ENCODE data around the gene UBE2L5.
"Not testable (repeated sequence)": the region's sequence is repeated elsewhere in the genome, so short reads cannot be mapped to it uniquely, and the experiment has no call there.

Gene UBE2L5

DNA sequence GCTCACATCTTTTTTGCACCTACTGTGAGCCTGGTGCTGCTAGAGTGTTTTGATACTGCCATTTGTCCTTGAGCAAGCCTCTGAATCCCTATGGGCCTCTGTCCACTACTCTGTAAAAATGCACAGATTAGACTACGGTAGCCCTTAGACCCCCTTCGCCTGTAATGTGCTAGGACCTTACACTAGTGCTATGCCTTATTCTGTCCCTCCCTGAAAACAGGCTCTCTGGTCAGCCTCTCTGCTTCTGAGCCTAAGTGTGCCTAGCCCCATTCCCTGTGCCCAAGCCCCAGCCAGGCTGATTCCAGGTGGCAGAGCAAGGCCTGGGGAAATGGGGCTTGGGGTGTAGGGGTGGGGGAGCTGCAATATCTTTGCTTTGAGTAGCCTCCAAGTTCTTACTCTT lies 32.7 kb downstream of the UBE2L5 start:
- peaks cover 3 to 10% of the 10 kb centered on the region in 2 donors for H3K36me3 ChIP-seq (ENCODE audit: control insufficient read depth in 2 of 2, insufficient read depth in 2 of 2, low read length in 2 of 2)
- no peak overlapping the region for H3K4me3 ChIP-seq (ENCODE audit: low read length in 2 of 2)
- H3K4me1 ChIP-seq (ENCODE audit: control insufficient read depth in 2 of 2, insufficient read depth in 2 of 2, low read length in 2 of 2) = no peaks in the 10 kb centered on the region
- H3K9me3 ChIP-seq (ENCODE audit: control insufficient read depth in 2 of 2, low read length in 2 of 2) = no peaks in the 10 kb centered on the region
- H3K9ac ChIP-seq (ENCODE audit: low read depth in 1 of 2, low read length in 2 of 2) = no peak overlapping the region
- H3K27me3 ChIP-seq (ENCODE audit: control insufficient read depth in 2 of 2, insufficient read depth in 2 of 2, low read length in 2 of 2) = no peaks in the 10 kb centered on the region
- H3K27ac ChIP-seq (ENCODE audit: low read depth in 2 of 2, low read length in 2 of 2) = no peak overlapping the region

DNA sequence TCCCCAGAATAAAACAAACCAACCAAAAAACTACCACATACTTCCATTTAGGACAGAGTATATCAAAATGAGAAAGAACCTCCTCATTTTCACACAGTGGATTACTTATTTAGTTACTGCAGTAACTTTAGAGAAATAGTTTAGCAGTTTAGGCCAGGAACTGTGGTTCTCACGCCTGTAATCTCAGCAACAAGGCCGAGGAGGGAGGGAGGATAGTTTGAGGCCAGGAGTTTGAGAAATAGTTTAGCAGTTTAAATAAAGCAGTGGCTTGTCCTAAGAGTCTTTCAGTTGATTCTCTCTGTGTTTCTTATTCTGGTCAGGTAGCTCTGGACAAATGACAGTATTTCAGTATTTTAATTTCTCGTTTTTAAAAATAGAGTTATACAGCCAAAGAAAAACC lies 34.0 kb downstream of the UBE2L5 start:
- H3K27me3 ChIP-seq (ENCODE audit: control insufficient read depth in 2 of 2, insufficient read depth in 2 of 2, low read length in 2 of 2) = no peaks in the 10 kb centered on the region
- no peaks in the 10 kb centered on the region for H3K4me1 ChIP-seq (ENCODE audit: control insufficient read depth in 2 of 2, insufficient read depth in 2 of 2, low read length in 2 of 2)
- H3K9me3 ChIP-seq (ENCODE audit: control insufficient read depth in 2 of 2, low read length in 2 of 2) = no peaks in the 10 kb centered on the region
- no peak overlapping the region for H3K27ac ChIP-seq (ENCODE audit: low read depth in 2 of 2, low read length in 2 of 2)
- peaks cover 3 to 10% of the 10 kb centered on the region in 2 donors for H3K36me3 ChIP-seq (ENCODE audit: control insufficient read depth in 2 of 2, insufficient read depth in 2 of 2, low read length in 2 of 2)
- H3K4me3 ChIP-seq (ENCODE audit: low read length in 2 of 2) = no peak overlapping the region
- H3K9ac ChIP-seq (ENCODE audit: low read depth in 1 of 2, low read length in 2 of 2) = no peak overlapping the region

DNA sequence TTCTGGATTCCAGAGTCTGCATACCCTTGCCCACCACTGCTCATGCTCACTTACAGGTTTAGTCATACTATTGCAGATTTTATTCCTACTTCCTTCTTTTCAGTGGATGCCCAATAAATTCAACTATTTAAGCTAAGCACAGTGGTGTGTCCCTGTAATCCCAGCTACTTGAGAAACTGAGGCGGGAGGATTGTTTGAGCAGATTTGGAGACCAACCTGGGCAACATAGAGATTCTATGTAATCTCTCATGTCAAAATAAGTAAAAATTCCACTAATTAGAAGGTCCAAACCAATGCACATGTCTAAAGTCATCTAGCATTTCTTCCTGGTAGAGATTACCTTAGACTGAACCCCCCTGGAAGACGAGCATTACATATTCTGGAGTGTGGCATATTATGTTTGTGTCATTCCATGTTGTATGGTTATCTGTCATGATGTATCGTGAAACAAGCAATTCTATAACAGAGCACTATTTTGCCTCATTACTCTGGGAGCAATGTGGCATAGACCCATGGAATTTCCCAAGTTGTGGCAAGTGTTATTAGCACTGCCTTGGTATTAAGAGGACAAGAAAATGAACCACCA lies 35.1 kb downstream of the UBE2L5 start:
- peaks cover 0 to 4% of the 10 kb centered on the region in 2 donors for H3K4me1 ChIP-seq (ENCODE audit: control insufficient read depth in 2 of 2, insufficient read depth in 2 of 2, low read length in 2 of 2)
- H3K9me3 ChIP-seq (ENCODE audit: control insufficient read depth in 2 of 2, low read length in 2 of 2) = no peaks in the 10 kb centered on the region
- H3K27ac ChIP-seq (ENCODE audit: low read depth in 2 of 2, low read length in 2 of 2) = no peak overlapping the region
- H3K9ac ChIP-seq (ENCODE audit: low read depth in 1 of 2, low read length in 2 of 2) = no peak overlapping the region
- H3K4me3 ChIP-seq (ENCODE audit: low read length in 2 of 2) = no peak overlapping the region
- no peaks in the 10 kb centered on the region for H3K27me3 ChIP-seq (ENCODE audit: control insufficient read depth in 2 of 2, insufficient read depth in 2 of 2, low read length in 2 of 2)
- peaks cover 13 to 20% of the 10 kb centered on the region in 2 donors for H3K36me3 ChIP-seq (ENCODE audit: control insufficient read depth in 2 of 2, insufficient read depth in 2 of 2, low read length in 2 of 2)

DNA sequence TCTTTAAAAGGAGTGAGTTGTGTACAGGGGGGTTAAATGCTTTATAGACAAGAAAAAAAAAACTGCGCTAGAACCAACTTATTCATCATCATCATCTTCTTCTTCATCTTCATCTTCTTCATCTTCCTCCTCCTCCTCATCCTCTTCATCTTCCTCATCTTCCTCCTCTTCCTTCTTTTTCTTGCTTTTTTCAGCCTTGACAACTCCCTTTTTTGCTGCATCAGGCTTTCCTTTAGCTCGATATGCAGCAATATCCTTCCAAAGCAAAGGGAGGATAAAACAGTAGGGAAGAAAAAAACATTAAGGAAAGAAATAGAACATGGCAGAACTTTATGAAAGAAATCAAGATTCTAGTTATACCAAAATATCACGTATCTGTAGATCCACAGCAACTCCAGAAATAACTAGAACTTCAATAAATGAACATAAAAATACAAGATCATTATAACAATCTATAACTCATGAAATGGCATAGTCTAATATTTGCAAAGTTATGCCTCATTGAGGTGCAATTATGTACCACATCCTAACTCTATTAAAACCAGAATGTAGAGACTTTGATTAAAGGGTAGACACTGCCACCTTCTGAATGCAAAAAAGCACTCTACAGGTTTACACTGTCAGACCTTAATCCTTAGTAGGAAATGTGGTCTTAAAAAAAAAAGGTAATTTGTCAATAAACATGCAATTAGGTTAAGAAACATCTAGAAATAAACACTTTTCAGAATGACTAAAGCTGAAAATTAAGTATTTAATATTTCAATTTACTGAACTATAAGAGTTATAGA lies 39.2 kb downstream of the UBE2L5 start:
- not testable (repeated sequence) for H3K27me3 ChIP-seq (ENCODE audit: control insufficient read depth in 2 of 2, insufficient read depth in 2 of 2, low read length in 2 of 2); H3K4me3 ChIP-seq (ENCODE audit: low read length in 2 of 2); H3K9me3 ChIP-seq (ENCODE audit: control insufficient read depth in 2 of 2, low read length in 2 of 2); H3K9ac ChIP-seq (ENCODE audit: low read depth in 1 of 2, low read length in 2 of 2); H3K27ac ChIP-seq (ENCODE audit: low read depth in 2 of 2, low read length in 2 of 2)
- peaks cover 17 to 25% of the 10 kb centered on the region in 2 donors for H3K36me3 ChIP-seq (ENCODE audit: control insufficient read depth in 2 of 2, insufficient read depth in 2 of 2, low read length in 2 of 2)
- H3K4me1 ChIP-seq (ENCODE audit: control insufficient read depth in 2 of 2, insufficient read depth in 2 of 2, low read length in 2 of 2) = peaks cover 9 to 20% of the 10 kb centered on the region in 2 donors

DNA sequence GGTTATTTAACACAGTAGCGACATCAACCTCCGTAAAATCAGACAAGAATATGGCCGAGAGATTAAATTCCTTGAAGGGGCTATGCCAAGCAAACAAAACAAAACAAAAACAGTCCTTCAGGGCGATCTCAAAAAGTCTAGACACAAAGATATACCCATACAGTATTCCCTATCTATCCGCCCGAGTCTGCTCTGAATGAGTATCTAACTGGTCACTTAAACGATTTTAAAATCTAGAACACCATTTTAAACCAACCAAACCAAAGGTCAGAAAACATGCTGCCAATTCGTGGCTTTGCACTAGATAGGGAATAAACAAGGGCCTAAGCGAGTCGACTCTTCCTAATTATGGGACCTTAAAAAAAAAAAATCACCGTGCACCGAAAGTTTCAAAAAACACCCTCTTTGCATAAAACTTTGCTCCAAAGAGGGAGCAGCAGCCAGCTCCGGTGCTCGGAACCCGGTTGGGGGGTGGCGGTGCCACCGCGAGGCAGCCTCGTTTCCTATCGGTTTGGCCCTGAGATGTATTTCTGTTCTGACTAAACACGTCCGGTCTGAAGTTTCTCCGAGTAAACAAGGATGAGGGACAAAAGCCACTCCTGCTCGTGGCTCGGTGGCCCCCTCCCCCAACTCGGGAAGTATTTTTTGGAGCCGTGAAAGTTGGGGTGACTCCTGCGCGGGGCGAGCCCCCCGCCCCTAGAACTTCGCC lies 41.6 kb downstream of the UBE2L5 start:
- Histone ChIP-seq H3K4me3 (ENCODE audit: low read length in 2 of 2) (peak overlapping the region; percentile 75 to 80), H3K9me3 (ENCODE audit: control insufficient read depth in 2 of 2, low read length in 2 of 2) (no peaks in the 10 kb centered on the region), H3K27me3 (ENCODE audit: control insufficient read depth in 2 of 2, insufficient read depth in 2 of 2, low read length in 2 of 2) (no peaks in the 10 kb centered on the region), H3K27ac (ENCODE audit: low read depth in 2 of 2, low read length in 2 of 2) (peak overlapping the region; percentile 97 to 98), H3K36me3 (ENCODE audit: control insufficient read depth in 2 of 2, insufficient read depth in 2 of 2, low read length in 2 of 2) (peaks cover 14 to 21% of the 10 kb centered on the region in 2 donors), H3K4me1 (ENCODE audit: control insufficient read depth in 2 of 2, insufficient read depth in 2 of 2, low read length in 2 of 2) (peaks cover 9 to 20% of the 10 kb centered on the region in 2 donors), H3K9ac (ENCODE audit: low read depth in 1 of 2, low read length in 2 of 2) (peak overlapping the region; percentile 74 to 92)

DNA sequence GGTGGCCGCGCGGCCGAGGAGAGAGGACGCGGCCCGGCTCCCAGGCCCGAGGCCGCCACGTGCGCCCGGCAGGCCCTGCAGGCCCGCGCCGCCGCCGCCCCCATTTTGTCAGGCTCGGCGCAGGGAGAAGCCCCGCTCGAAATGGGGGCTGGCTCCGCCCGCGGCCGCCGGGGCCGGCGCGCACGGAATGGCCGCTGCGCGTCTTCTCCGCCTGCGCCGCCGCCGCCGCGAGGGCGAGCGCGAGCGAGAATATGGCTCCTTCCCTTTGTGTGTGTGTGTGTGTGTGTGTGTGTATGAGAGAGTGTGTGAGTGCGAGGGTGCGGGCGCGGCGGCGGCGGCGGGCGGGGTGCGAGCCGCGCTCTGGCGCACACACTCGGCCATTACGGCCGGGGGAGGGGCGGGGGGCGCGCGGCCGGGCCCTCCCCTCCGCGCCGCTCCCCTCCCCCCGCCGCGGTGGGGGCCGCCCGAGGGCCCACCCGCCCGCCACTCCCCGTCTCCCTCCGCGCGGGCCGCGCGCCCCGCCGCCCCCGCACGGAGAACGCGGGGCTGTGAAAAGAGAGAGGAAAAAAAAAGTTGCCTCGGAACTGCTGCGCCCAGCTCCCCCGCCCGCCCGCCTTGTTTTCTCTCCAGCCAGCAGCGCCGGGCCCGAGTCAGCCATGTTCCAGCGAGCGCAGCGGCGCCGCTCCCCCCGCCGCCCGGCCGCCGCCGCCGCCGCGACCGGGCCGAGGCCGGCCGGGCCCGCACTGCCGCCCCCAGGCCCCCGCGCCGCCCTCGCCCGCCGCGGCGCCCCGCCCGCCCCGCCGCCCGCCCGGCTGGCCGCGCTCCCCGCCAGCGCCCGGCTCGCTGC lies 42.4 kb downstream of the UBE2L5 start:
- peak overlapping the region; percentile 74 to 92 for H3K9ac ChIP-seq (ENCODE audit: low read depth in 1 of 2, low read length in 2 of 2)
- H3K4me3 ChIP-seq (ENCODE audit: low read length in 2 of 2) = peak overlapping the region; percentile 75 to 80
- H3K27ac ChIP-seq (ENCODE audit: low read depth in 2 of 2, low read length in 2 of 2) = peak overlapping the region; percentile 97 to 98
- no peaks in the 10 kb centered on the region for H3K27me3 ChIP-seq (ENCODE audit: control insufficient read depth in 2 of 2, insufficient read depth in 2 of 2, low read length in 2 of 2)
- H3K36me3 ChIP-seq (ENCODE audit: control insufficient read depth in 2 of 2, insufficient read depth in 2 of 2, low read length in 2 of 2) = peaks cover 14 to 15% of the 10 kb centered on the region in 2 donors
- H3K4me1 ChIP-seq (ENCODE audit: control insufficient read depth in 2 of 2, insufficient read depth in 2 of 2, low read length in 2 of 2) = peaks cover 9 to 20% of the 10 kb centered on the region in 2 donors
- no peaks in the 10 kb centered on the region for H3K9me3 ChIP-seq (ENCODE audit: control insufficient read depth in 2 of 2, low read length in 2 of 2)

DNA sequence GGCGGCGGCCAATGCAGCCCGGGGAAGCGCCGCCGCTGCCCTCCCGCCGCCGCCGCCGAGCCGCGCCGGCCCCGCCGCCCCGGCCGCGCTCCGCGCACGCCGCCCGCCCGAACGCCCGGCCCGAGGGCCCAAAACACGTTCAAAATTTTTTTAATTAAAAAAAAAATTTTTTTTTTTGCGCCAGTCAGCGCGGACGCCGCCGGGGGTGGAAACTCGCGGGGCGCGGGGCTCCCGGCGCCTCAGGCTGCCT lies 43.0 kb downstream of the UBE2L5 start:
- no peaks in the 10 kb centered on the region for H3K9me3 ChIP-seq (ENCODE audit: control insufficient read depth in 2 of 2, low read length in 2 of 2)
- H3K36me3 ChIP-seq (ENCODE audit: control insufficient read depth in 2 of 2, insufficient read depth in 2 of 2, low read length in 2 of 2) = peaks cover 14 to 15% of the 10 kb centered on the region in 2 donors
- H3K27me3 ChIP-seq (ENCODE audit: control insufficient read depth in 2 of 2, insufficient read depth in 2 of 2, low read length in 2 of 2) = no peaks in the 10 kb centered on the region
- H3K27ac ChIP-seq (ENCODE audit: low read depth in 2 of 2, low read length in 2 of 2) = peak overlapping the region; percentile 98 to 99
- H3K4me3 ChIP-seq (ENCODE audit: low read length in 2 of 2) = peak overlapping the region; percentile 72 to 76
- peaks cover 9 to 20% of the 10 kb centered on the region in 2 donors for H3K4me1 ChIP-seq (ENCODE audit: control insufficient read depth in 2 of 2, insufficient read depth in 2 of 2, low read length in 2 of 2)
- peak overlapping the region; percentile 85 to 95 for H3K9ac ChIP-seq (ENCODE audit: low read depth in 1 of 2, low read length in 2 of 2)

DNA sequence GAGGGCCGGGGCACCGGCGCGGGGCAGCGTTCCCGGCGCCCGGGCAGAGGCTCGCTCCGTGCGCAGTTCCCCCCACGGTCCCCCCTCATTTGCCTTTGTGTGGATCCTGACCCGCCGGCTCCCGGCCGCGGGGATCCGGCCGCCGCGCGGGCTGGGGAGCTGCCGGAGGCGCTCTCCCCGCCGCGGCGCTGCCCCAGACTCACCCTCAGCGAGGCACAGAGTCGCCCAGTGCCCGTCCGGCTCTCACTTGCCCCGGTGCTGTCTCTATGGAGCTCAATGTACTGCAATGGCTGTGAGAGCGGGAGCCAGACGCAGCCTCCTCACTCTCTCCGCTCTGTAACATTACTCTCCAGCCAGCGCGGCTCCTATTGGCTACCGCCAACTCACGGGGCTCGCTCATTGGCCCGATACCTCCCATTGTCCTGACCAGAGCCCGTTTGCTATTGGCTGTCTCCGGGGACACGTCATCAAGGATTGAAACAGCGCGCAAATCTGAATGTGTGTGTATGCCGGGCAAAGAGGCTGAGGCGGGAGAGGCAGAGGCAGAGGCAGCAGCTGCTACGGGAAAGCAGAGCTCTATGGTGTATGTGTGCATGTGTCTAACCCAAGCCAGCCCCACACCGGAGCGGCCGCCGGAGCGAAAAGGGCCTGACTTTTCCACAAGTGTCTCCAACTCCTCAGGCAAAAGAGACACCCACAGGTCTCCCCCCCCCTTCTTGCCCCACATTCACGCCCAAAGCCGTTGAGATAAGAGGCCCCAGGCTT lies 43.5 kb downstream of the UBE2L5 start, which contains the start of gene HMGB1:
HMGB1 (minus strand) TSS at position 344 of the 765 bp plus-strand sequence. CDS start 2,256 bp downstream, outside the sequence.
- H3K36me3 ChIP-seq (ENCODE audit: control insufficient read depth in 2 of 2, insufficient read depth in 2 of 2, low read length in 2 of 2) = peaks cover 14 to 15% of the 10 kb centered on the region in 2 donors
- peak within 1 kb of the TSS; percentile 85 to 95 for H3K9ac ChIP-seq (ENCODE audit: low read depth in 1 of 2, low read length in 2 of 2)
- peaks cover 9 to 20% of the 10 kb centered on the region in 2 donors for H3K4me1 ChIP-seq (ENCODE audit: control insufficient read depth in 2 of 2, insufficient read depth in 2 of 2, low read length in 2 of 2)
- peak within 1 kb of the TSS; percentile 98 to 99 for H3K27ac ChIP-seq (ENCODE audit: low read depth in 2 of 2, low read length in 2 of 2)
- H3K4me3 ChIP-seq (ENCODE audit: low read length in 2 of 2) = peak within 1 kb of the TSS; percentile 75 to 76
- H3K9me3 ChIP-seq (ENCODE audit: control insufficient read depth in 2 of 2, low read length in 2 of 2) = no peaks in the 10 kb centered on the region
- H3K27me3 ChIP-seq (ENCODE audit: control insufficient read depth in 2 of 2, insufficient read depth in 2 of 2, low read length in 2 of 2) = no peaks in the 10 kb centered on the region

DNA sequence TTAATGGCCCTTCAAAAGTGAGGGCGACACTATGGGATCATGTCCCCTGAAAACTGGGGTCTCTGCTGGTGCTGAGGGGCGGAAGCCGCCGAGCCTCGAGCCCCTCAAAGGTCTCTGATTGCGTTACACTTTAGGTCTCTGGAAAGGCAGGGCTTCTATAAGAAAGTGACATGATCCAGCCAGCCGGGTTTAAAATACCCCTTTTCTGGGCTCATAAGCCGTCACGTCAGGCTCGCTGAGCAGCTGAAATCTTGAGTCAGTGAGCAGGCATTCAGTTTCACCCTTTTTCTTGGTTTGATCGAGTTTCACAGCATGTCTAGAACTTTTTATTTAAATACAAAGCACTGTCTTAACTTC lies 44.0 kb downstream of the UBE2L5 start:
- H3K36me3 ChIP-seq (ENCODE audit: control insufficient read depth in 2 of 2, insufficient read depth in 2 of 2, low read length in 2 of 2) = peaks cover 14 to 15% of the 10 kb centered on the region in 2 donors
- H3K4me1 ChIP-seq (ENCODE audit: control insufficient read depth in 2 of 2, insufficient read depth in 2 of 2, low read length in 2 of 2) = peaks cover 9 to 20% of the 10 kb centered on the region in 2 donors
- peak overlapping the region in 1 of 2 donors; percentile 76 for H3K4me3 ChIP-seq (ENCODE audit: low read length in 2 of 2)
- H3K9me3 ChIP-seq (ENCODE audit: control insufficient read depth in 2 of 2, low read length in 2 of 2) = no peaks in the 10 kb centered on the region
- H3K27ac ChIP-seq (ENCODE audit: low read depth in 2 of 2, low read length in 2 of 2) = peak overlapping the region in 1 of 2 donors; percentile 98
- H3K27me3 ChIP-seq (ENCODE audit: control insufficient read depth in 2 of 2, insufficient read depth in 2 of 2, low read length in 2 of 2) = no peaks in the 10 kb centered on the region
- peak overlapping the region in 1 of 2 donors; percentile 95 for H3K9ac ChIP-seq (ENCODE audit: low read depth in 1 of 2, low read length in 2 of 2)
